ENCODE data around the gene XXYLT1.

GRCh38 chr3:195263193-195263924, 7.6 kb downstream of the XXYLT1 start:
- TF ChIP-seq POLR2A (IDR thresholded peaks at IDR 0.05), result no peak
- TF ChIP-seq CTCF (IDR thresholded peaks at IDR 0.05), result no peak
